Muscle of arm (tissue), 12 donors: Measurements from ENCODE around the gene PPP6R3. TPM values are rescaled to one million over a fixed set of nuclear protein-coding genes. Genes with fewer than 3 reads are reported as not detected.
"Not testable (repeated sequence)": the region's sequence is repeated elsewhere in the genome, so short reads cannot be mapped to it uniquely, and the experiment has no call there.

ENCODE experiments used
- DNase-seq: peaks from one replicate; pipeline ENCODE4 v3.0.0-alpha.2; 2013
- polyA plus RNA-seq, 12 donors: library from polyadenylated mRNA; unstranded; fragments of 120-200 nt; gene quantifications; one replicate each; pipeline ENCODE4 v1.2.1, GENCODE V29; 2013; ENCODE audit not compliant: insufficient read length in 12 of 12

The PPP6R3 gene
- polyA plus RNA-seq, 12 donors = 49.0 to 96.1 (median 68.0) TPM; not detected in 1

GRCh38 chr11:68431984-68432645 is 28.4 kb upstream of the PPP6R3 start:
- DNase-seq = no peak

- DNase-seq = no peak
These were observed 27.7 kb upstream of the PPP6R3 start for GRCh38 chr11:68432874-68433273.

DNA sequence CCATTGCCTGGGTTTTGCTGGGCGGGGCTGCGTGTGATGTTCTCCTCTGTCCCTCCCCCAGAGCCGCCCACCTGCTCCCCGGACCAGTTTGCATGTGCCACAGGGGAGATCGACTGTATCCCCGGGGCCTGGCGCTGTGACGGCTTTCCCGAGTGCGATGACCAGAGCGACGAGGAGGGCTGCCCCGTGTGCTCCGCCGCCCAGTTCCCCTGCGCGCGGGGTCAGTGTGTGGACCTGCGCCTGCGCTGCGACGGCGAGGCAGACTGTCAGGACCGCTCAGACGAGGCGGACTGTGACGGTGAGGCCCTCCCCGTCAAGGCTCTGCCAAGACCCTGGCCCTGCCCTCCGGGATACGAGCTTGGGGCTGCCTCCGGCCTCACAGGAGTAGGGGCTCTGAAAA is 27.0 kb upstream of the PPP6R3 start:
- no peak for DNase-seq

DNA sequence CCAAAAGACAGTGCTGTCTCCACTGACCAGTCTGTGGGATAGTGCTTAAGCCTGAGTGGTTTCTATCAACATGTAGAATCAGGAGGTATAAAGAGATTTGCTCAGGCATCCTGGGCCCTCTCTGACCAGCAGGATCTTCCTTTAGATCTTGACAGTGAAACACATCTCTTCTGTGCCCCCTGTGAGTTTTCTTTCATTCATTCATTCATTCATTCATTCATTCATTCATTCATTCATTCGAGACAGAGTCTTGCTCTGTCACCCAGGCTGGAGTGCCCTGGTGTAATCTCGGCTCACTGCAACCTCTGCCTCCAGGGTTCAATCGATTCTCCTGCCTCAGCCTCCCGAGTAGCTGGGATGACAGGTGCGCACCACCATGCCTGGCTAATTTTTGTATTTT is 26.4 kb upstream of the PPP6R3 start:
- DNase-seq = not testable (repeated sequence)

DNA sequence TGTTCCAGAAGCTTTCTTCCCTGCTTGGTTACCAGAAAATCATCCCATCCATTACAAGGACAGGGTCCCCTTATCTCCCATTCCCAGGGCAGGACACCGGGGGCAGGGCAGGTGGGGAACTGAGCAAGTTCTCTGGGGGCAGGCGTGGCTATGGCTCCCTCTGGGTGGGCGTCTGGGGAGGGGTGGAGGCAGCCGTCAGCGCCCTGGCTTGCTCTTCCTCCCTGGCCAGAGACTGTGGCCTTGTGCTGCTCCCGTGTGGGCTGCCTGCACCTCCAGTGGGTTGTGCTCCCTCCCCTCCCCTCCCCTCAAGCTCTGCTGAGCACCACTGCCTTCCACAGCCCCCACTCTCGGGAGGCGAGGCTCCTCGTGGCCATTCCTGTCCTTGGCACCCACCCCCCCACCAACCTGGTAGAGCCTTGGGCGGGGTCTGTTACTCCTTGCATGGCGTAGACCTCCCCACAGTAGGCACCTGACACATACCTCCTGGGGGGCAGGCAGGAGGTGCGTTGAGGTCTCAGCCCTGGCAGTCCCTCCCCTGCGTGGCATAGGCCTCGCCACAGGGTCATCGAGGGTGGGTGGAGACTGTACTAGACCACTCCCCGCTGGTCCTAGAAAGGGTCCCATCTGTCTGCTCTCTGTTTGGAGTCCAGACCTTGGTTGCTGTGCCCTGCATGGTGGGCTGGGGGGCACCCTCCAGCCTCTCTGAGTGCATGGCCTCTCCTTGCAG is 24.2 kb upstream of the PPP6R3 start:
- DNase-seq = no peak

DNA sequence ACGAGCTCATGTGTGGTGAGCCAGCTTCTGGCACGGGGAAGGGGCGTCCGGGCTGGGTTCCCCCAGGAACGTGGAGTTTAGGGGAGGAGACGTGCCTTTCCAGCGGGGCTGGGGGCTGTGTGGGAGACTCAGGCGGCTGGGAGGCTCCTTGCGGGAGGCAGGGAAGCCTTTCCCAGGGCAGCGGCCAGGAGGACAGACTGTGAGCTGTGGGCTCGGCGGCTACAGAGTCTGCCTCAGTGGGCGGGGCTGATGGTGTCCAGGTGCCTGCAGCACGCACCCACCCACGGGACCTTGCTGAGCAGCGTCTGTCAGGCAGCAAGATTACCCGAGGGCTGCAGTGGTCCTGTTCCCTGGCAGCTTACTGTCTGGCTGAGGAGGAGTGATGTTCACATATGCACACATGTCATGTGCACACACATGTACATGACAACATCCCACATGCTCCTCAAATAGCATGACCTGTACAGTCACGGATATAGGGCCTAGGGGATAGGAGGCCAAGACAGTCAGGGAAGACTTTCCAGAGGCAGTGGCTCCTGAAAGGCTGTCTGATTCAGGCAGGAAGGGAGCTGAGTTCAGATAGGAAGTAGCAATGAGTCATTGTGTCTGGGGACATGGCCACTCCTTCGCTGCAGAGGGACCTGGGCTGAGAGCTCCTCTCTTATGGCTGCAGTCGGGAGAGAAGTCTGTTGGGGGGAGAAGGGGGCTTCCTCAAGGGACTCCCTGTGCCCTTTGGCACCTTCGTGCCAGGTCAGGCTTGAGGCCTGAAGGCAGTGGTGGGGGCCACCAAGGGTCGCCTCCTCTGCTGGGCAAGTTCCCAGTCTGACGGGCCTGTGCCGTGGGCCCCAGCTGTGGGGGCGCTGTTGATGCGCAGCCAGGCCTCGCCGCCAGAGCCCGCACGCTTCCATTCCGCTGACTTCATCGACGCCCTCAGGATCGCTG is 23.3 kb upstream of the PPP6R3 start:
- DNase-seq = peak; percentile 63

DNA sequence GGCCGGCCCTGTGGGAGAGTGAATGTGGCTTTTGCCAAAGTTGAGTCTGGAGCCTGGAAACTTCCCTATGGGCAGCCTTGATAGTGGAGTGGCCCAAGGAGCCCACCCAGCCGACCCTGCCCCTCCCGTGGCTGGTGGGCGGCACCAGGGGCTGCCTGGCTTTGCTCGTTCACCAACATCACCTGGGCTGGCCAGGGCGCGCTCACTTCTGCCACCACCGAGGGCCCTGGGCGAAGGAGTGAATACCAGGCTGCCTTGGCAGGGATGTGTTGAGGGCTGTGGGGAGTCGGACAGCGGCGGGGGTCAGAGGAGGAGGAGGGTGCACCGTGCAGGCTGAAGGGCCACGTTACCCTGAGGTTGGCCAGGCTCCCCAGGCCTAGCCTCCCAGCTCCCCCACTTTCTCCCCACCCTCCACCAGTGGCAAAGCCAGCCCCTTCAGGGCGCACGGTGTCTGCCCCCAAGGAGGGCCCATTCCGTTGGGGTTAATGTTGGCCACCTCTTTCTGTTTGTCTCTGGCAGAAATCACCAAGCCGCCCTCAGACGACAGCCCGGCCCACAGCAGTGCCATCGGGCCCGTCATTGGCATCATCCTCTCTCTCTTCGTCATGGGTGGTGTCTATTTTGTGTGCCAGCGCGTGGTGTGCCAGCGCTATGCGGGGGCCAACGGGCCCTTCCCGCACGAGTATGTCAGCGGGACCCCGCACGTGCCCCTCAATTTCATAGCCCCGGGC is 22.5 kb upstream of the PPP6R3 start:
- DNase-seq = no peak

DNA sequence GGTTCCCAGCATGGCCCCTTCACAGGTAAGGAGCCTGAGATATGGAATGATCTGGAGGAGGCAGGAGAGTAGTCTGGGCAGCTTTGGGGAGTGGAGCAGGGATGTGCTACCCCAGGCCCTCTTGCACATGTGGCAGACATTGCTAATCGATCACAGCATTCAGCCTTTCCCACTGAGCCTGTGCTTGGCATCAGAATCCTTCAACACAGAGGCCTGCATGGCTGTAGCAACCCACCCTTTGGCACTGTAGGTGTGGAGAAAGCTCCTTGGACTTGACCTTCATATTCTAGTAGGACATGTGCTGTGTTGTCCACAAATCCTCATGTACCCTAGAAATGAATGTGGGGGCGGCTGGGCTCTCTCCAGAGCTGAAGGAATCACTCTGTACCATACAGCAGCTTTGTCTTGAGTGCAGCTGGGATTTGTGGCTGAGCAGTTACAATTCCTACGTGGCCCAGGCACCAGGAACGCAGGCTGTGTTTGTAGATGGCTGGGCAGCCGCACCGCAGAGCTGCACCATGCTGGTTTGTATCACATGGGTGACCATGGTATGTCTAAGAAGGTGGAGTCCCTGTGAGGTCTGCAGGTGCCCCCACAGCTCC is 21.8 kb upstream of the PPP6R3 start:
- no peak for DNase-seq

DNA sequence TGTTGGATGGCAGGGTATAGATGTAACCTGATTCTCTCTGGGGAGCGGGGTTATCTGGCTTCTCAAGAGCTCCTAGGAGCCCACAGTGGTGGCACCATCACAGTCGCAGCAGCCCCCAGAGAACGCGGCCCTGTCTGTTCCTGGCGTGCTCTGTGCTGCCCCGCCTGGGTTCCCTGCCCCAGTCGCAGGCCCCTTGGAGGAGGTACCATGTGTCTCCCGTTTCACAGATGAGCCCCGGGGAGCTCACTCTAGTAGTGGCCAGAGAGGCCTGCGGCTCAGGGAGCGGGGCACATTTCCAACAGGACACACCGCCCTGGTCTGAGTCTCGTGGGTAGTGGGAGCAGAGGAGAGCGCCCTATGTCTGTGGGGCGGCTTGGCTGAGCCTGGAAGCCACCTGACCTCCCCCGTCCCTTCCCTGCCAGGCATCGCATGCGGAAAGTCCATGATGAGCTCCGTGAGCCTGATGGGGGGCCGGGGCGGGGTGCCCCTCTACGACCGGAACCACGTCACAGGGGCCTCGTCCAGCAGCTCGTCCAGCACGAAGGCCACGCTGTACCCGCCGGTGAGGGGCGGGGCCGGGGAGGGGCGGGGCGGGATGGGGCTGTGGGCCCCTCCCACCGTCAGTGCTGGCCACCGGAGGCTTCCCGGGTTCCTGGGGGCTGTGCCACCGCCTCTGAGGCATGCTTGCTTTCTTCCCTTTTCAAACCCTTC is 21.0 kb upstream of the PPP6R3 start:
- no peak for DNase-seq

GRCh38 chr11:68440224-68440623 is 20.3 kb upstream of the PPP6R3 start:
- DNase-seq = no peak

DNA sequence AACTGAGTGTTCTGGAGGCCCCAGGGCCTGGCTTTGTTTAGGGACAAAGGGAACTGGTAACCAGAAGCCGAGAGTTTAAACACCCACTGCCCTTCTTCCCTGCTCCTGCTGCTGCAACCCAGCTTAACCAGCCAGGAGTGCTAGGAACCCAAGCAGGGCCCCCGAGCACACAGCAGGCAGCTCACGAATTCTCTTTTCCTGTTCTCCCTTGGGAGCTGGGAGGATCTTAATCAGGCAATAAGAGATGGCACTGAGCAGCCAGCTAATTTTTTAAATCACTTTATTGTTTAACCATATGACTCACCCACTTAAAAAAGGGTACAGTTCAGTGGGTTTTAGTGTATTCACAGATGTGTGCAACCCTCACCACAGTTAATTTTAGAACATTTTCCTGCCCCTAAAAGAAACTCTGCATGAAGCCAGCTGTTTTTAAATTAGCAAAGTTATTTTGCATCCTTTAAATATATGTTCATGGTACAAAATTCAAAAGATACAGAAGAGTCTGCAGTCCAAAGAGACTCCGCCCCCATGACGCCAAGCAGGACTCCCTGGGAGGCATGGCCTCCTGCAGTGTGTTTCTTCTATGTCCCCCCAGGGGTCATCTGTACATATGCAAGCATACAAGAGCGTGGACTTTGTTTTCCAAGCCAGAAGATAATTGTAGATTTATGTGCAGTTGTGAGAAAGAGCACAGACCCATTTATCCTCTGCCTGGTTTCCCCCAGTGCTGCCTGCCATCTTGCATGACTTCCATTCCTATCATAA is 18.9 kb upstream of the PPP6R3 start:
- no peak for DNase-seq

GRCh38 chr11:68442433-68442832 is 18.1 kb upstream of the PPP6R3 start:
- no peak for DNase-seq

- no peak for DNase-seq
These were observed 16.0 kb upstream of the PPP6R3 start for GRCh38 chr11:68444566-68444965.

GRCh38 chr11:68445531-68446035 is 15.0 kb upstream of the PPP6R3 start:
- DNase-seq = no peak

- DNase-seq = no peak
These were observed 14.4 kb upstream of the PPP6R3 start for GRCh38 chr11:68446046-68446725.

DNA sequence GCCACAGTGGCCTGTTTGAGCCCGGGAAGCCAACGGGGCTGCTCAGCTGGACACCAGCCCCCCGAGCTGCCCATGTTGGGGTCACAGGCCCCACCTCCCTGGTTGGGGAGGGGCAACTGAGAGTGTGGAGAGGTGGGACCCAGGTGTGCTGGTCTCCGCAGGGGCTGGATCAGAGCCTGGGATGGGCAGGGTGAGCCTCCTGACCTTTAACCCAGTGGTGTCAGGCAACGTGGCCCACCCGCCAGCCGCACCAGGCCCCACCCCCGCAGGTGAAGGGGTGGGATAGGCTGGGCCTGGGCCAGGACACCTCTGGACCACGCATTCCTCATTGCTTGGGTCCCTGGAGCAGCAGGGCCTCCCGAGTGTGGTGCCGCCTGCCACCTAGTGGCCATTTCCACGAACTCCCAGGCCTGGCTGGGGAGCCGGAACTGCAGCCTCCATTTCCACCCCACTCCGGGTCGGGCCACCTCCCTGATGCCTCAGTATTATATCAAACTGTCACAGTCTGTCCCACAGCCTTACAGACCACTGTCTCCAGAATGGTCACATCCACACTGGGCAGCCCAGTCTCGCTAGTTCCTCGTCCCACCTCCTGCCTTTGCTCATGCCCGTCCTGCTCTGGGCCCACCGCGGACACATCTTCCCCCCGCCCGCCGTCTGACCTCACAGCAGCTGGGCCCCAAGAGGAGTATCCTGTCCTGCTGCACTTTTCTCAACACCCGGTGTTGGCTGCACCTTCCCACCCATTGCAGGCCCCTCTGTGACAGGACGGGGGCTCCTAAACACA is 13.3 kb upstream of the PPP6R3 start:
- DNase-seq = peak; percentile 73

GRCh38 chr11:68447914-68448313 is 12.6 kb upstream of the PPP6R3 start:
- not testable (repeated sequence) for DNase-seq

DNA sequence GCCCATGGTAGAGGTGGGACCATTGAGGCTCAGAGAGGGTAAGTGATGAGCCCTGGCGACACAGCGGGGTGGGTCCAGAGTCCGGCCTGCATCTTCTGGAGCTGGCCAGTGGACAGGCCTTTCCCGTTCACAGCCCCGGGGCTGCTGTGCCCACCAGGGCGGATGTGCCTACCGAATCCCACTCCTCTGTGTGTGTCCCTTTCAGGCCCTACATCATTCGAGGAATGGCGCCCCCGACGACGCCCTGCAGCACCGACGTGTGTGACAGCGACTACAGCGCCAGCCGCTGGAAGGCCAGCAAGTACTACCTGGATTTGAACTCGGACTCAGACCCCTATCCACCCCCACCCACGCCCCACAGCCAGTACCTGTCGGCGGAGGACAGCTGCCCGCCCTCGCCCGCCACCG is 11.9 kb upstream of the PPP6R3 start:
- no peak for DNase-seq
